Esophagus squamous epithelium (tissue), 5 donors: ENCODE data around the gene P4HB. TPM values are rescaled to one million over a fixed set of nuclear protein-coding genes. Genes with fewer than 3 reads are reported as not detected.

ENCODE experiments used
- DNase-seq: peaks from one replicate; lab custom pipeline; 2025; lab: John Stamatoyannopoulos, UW
- H3K27ac ChIP-seq, 4 donors: fragments of 200-600 bp; sonication (generic); one replicate each; pipeline ENCODE4 v1.5.1; 2016 to 2019; ENCODE audit warnings: mild to moderate bottlenecking in 1 of 4
- H3K27me3 ChIP-seq, 4 donors: fragments of 200-600 bp; sonication (generic); 1 replicate in 3 of 4; 2 replicates in 1 of 4; pipeline versions ENCODE4 v1.5.1 to v1.6.0; 2017 to 2021; ENCODE audit warnings: antibody characterized with exemption in 1 of 4
- H3K36me3 ChIP-seq, 3 donors: fragments of 200-600 bp; sonication (generic); one replicate each; pipeline ENCODE4 v1.5.1; 2016 to 2019
- H3K4me1 ChIP-seq, 3 donors: fragments of 200-600 bp; sonication (generic); one replicate each; pipeline ENCODE4 v1.5.1; 2017 to 2019
- H3K4me3 ChIP-seq, 4 donors: fragments of 200-600 bp; sonication (generic); 1 replicate in 3 of 4; 2 replicates in 1 of 4; pipeline ENCODE4 v1.5.1; 2016 to 2019; ENCODE audit warnings: mild to moderate bottlenecking in 2 of 4, moderate library complexity in 1 of 4
- H3K9me3 ChIP-seq, 3 donors: fragments of 200-600 bp; sonication (generic); one replicate each; pipeline ENCODE4 v1.5.1; 2016 to 2019
- POLR2A ChIP-seq, 4 donors: fragments of 450-650 bp; IDR thresholded peaks; one replicate each; pipeline ENCODE4 v1.6.1; 2017; ENCODE audit warnings: antibody characterized with exemption in 4 of 4, mild to moderate bottlenecking in 4 of 4, moderate library complexity in 3 of 4
- WGBS, 2 donors: methylation state at CpG; one replicate each; pipeline ENCODE4 v1.1.5; 2018; 5-methylcytosine and 5-hydroxymethylcytosine counted together
- intact Hi-C: fragments of 100-400 bp; cut with DNase I; formaldehyde crosslinking; loops from one replicate; pipeline ENCODE4 v1.15.0; 2022
- total RNA-seq, 4 donors: library from RNA; depleted of rRNA; stranded (reverse); fragments of >200 nt; gene quantifications; one replicate each; pipeline ENCODE4 v1.1.0, GENCODE V29; 2016
- TF ChIP-seq, protein P1 (sequence below), 6 experiments: fragments of 450-650 bp in 4 of 6; fragments of 200-600 bp in 2 of 6; sonication (generic) in 2 of 6; IDR thresholded peaks; one replicate each; pipeline ENCODE4 v1.5.1; 2016 to 2019; ENCODE audit warnings: antibody characterized with exemption in 6 of 6, mild to moderate bottlenecking in 4 of 6, moderate library complexity in 4 of 6
- donor health status: DM: yes; HTN: yes; CAD: no.

Gene P4HB
- 1,000 to 10,000 TPM in 3 of 4 donors, 100 to 1,000 TPM in 1; 459 to 2,191 (median 1,569) TPM for total RNA-seq

DNA sequence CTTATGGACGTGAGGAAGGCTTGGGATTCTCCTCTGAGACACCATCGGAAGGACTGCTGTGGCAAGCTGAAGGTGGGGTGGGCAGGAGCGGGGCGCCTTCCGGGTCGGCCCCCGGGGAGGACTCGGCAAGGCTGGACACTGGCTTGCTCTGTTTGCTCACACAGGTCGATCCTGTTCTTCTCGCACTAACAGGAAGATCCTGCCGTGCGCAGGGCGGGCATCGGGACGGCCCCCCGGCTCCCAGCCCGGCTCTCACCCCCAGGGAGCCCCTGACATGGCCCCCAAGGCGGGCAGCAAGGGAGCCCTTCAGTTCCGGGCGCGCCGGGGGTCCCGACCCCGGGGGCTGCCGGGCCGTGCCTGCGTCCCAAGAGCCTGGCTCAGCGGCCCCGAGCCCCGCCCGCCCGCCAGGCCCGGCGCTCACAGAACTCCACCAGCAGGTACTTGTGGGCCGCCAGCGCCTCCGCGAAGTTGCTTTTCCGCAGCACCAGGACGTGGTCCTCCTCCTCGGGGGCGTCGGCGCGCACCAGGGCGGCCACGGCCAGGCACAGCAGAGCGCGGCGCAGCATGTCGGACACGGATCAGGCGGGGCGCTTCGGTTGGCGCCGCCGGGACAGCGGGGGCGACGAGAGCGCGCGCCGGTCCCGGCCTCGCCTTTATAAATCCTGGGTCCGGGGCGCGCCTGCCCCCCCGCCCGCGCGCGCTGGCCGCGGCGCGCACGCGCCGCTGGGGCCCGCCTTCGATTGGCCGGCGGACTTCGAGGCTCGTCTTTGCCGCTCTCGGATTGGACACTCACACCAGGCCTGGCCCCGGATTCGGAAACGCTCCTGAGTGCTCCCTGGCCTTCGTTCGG, at the start of gene P4HB:
TSS of gene P4HB (minus strand) at position 630 of the 850 bp plus-strand sequence. CDS start at position 566, 64 bp downstream.
- peaks cover 0 to 53% (median 0%) of the 10 kb centered on the region in 3 donors for H3K36me3 ChIP-seq
- H3K4me3 ChIP-seq, result peak within 1 kb of the TSS; percentile 88 to 97 (median 94)
- H3K9me3 ChIP-seq, result no peaks in the 10 kb centered on the region
- intact Hi-C loops, result no loop called here
- WGBS, 2 donors, result 0 to 2% methylated on average over 9 to 17 of the region's 95 CpGs
- peaks cover 34 to 85% (median 52%) of the 10 kb centered on the region in 3 donors for H3K4me1 ChIP-seq
- no peak for DNase-seq
- no peaks in the 10 kb centered on the region for H3K27me3 ChIP-seq
- H3K27ac ChIP-seq, result peak within 1 kb of the TSS; percentile 99 to 100 (median 99)
- TF ChIP-seq POLR2A (IDR thresholded peaks at IDR 0.05), result peak in 2 of 4 donors; percentile 86 to 90
- TF ChIP-seq, protein P1, sequence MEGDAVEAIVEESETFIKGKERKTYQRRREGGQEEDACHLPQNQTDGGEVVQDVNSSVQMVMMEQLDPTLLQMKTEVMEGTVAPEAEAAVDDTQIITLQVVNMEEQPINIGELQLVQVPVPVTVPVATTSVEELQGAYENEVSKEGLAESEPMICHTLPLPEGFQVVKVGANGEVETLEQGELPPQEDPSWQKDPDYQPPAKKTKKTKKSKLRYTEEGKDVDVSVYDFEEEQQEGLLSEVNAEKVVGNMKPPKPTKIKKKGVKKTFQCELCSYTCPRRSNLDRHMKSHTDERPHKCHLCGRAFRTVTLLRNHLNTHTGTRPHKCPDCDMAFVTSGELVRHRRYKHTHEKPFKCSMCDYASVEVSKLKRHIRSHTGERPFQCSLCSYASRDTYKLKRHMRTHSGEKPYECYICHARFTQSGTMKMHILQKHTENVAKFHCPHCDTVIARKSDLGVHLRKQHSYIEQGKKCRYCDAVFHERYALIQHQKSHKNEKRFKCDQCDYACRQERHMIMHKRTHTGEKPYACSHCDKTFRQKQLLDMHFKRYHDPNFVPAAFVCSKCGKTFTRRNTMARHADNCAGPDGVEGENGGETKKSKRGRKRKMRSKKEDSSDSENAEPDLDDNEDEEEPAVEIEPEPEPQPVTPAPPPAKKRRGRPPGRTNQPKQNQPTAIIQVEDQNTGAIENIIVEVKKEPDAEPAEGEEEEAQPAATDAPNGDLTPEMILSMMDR (IDR thresholded peaks at IDR 0.05), result no peak

DNA sequence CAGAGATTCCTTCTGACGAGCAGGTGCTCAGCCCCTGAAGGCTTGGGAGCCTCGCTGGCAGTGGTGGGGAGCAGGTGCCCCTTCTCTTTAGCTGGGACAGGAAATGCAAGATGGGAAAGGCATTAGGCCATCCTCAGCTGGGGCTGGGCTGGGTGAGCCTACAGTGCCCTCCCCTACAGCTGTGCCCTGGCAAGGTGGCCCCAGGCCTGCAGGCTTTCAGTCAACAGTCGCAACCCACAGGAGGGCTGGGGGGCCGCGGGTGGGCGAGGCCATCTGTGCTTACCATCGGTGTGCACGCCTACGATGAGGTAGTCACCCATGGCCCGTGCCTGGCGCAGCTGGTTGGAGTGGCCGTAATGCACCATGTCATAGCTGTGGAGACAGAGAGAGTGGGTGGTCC, 48.9 kb upstream of the P4HB start:
- 93% methylated on average over 2 of the region's 12 CpGs; no CpG with 5 or more reads in 1 of the 2 donors for WGBS, 2 donors
- no peak for DNase-seq
- no peak overlapping the region for H3K4me3 ChIP-seq
- peaks cover 18 to 80% (median 30%) of the 10 kb centered on the region in 3 donors for H3K36me3 ChIP-seq
- TF ChIP-seq, protein P1 (IDR thresholded peaks at IDR 0.05), result no peak
- TF ChIP-seq POLR2A (IDR thresholded peaks at IDR 0.05), result no peak
- H3K4me1 ChIP-seq, result peaks cover 15 to 50% (median 19%) of the 10 kb centered on the region in 3 donors
- no peaks in the 10 kb centered on the region for H3K9me3 ChIP-seq
- no peaks in the 10 kb centered on the region for H3K27me3 ChIP-seq
- intact Hi-C loops, result no loop called here
- H3K27ac ChIP-seq, result no peak overlapping the region

DNA sequence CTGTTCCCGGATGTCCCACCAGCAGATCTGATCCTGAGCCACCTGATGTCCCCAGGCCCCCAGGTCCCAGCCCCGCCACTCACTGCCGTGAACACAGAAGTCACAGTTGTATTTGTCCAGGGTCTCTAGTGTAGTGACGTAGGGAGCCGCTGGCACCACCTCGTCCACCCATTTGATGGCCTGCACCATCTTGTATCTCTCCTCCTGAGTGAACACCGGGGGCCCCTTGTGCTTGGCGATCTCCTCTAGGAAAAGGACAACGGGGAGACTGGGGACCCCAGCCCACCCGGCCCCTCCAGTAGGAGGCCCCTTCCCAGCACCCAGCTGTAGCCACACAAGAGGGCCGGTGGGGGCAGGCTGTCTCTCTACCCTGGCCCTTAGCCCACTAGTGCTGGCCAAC, 48.5 kb upstream of the P4HB start:
- WGBS, 2 donors, result 95 to 98% methylated on average over 4 to 7 of the region's 11 CpGs
- peaks cover 15 to 46% (median 19%) of the 10 kb centered on the region in 3 donors for H3K4me1 ChIP-seq
- intact Hi-C loops, result no loop called here
- H3K4me3 ChIP-seq, result no peak overlapping the region
- no peaks in the 10 kb centered on the region for H3K9me3 ChIP-seq
- no peaks in the 10 kb centered on the region for H3K27me3 ChIP-seq
- H3K36me3 ChIP-seq, result peaks cover 13 to 80% (median 26%) of the 10 kb centered on the region in 3 donors
- TF ChIP-seq POLR2A (IDR thresholded peaks at IDR 0.05), result no peak
- TF ChIP-seq, protein P1 (IDR thresholded peaks at IDR 0.05), result no peak
- H3K27ac ChIP-seq, result no peak overlapping the region
- DNase-seq, result no peak

DNA sequence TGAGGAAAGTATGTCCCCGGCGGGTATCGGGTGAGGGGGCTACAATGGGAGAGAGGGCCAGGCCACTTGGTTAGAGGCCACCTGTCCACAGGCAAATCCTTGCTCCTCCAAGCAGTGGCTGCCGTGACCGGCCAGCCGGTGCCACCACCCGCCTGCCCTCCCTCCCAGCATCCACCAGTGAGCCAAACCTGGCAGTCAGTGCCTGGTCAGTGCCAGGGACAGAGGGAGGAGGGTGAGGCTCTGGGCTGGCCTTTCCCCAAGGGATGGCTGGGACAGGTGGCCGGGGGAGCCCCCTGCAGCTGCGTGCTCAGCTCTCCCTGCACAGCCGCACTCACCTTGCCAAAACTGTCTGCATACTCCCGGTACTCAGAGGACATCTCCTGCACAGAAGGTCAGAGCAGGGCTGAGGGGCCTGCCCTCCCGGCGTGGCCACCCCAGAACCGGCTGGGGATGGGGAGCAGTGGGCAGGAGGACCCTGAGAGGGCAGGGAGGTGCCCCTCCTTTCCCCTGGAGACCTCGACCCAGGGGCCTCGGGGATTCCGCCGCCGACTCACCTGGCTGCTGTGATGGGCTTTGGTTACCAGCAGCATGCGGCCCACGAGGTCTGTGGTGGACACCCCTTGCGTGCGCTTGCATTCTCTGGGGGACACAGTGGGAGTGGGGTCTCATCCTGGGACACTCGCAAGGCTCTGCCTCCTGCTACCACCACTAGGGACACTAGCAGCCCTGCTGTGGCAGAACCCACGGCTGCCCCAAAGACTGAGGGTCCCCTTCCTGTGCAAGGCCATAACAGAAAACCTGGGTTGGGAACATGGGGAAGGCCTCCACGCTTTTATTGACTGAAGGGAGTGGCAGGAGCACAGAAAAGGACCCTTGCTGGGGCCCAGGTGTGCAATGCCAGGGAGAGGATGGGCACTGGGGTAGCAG, 47.1 kb upstream of the P4HB start:
- Histone ChIP-seq H3K9me3 (no peaks in the 10 kb centered on the region), H3K4me3 (no peak overlapping the region), H3K27me3 (peaks cover 0 to 9% (median 0%) of the 10 kb centered on the region in 4 donors), H3K36me3 (peaks cover 6 to 75% (median 16%) of the 10 kb centered on the region in 3 donors), H3K27ac (no peak overlapping the region), H3K4me1 (peaks cover 19 to 40% (median 21%) of the 10 kb centered on the region in 3 donors)
- WGBS, 2 donors, result 80 to 100% methylated on average over 1 of the region's 26 CpGs
- no peak for DNase-seq
- intact Hi-C loops, result no loop called here
- TF ChIP-seq, protein P1 (IDR thresholded peaks at IDR 0.05), result no peak
- TF ChIP-seq POLR2A (IDR thresholded peaks at IDR 0.05), result no peak
